Mucosa of descending colon (tissue), 3 donors: ENCODE results near the gene VILL. TPM values are rescaled to one million over a fixed set of nuclear protein-coding genes. Genes with fewer than 3 reads are reported as not detected.

Experiments used
- ATAC-seq: fragments of 200-7000 bp; cut with Tn5 transposase; one replicate; pipeline ENCODE4 v1.9.1; 2020; ENCODE audit warnings: mild to moderate bottlenecking, moderate library complexity
- DNase-seq, 3 donors: peaks; one replicate each; pipeline ENCODE4 v3.0.0-alpha.2; 2020
- H3K36me3 ChIP-seq: fragments of 200-600 bp; one replicate; pipeline ENCODE4 v1.8.0; 2021; ENCODE audit warnings: low read depth, mild to moderate bottlenecking
- H3K4me1 ChIP-seq: fragments of 200-600 bp; one replicate; pipeline ENCODE4 v1.8.0; 2021; ENCODE audit warnings: low read depth, mild to moderate bottlenecking
- H3K4me3 ChIP-seq: fragments of 200-600 bp; one replicate; pipeline ENCODE4 v1.8.0; 2021; ENCODE audit warnings: mild to moderate bottlenecking
- H3K9me3 ChIP-seq: fragments of 200-600 bp; one replicate; pipeline ENCODE4 v1.8.0; 2021; ENCODE audit warnings: mild to moderate bottlenecking
- CTCF ChIP-seq: fragments of 200-600 bp; IDR thresholded peaks from one replicate; pipeline ENCODE4 v1.8.0; 2022; ENCODE audit warnings: antibody characterized with exemption, mild to moderate bottlenecking
- intact Hi-C, 2 donors: fragments of 100-400 bp; cut with DNase I in 1 of 2; cut with micrococcal nuclease in 1 of 2; formaldehyde crosslinking; loops; one replicate each; pipeline versions ENCODE4 v1.11.0 to v1.11.1; 2022; cut with DNase I, micrococcal nuclease
- total RNA-seq, 3 donors: library from RNA; stranded (reverse); fragmentation: NEBNext Ultra II Directional in 2 of 3; extraction: Animal tissue kit (Norgen Biotek cat#: 25700) in 2 of 3; gene quantifications; one replicate each; pipeline versions ENCODE4 v1.2.1 to v1.2.4, GENCODE V29; 2021 to 2023
- donor health status: DM: no; HTN: no; CAD: no; lungs with moderate emphysema.
- donor health status: DM: no; HTN: no; CAD: no.
- donor health status: DM: no; HTN: yes; CAD: no.

VILL gene
- total RNA-seq, 3 donors from 2014 or later, result 69.7 to 197 (median 150) TPM

GRCh38 chr3:37992271-37993066 is 1.9 kb downstream of the VILL start:
- intact Hi-C loops, result no loop called here
- peaks cover 38% of the 10 kb centered on the region for H3K4me1 ChIP-seq
- peak; percentile 65 to 86 (median 78) for DNase-seq
- peak; percentile 68 for ATAC-seq
- no peaks in the 10 kb centered on the region for H3K36me3 ChIP-seq
- H3K4me3 ChIP-seq, result no peak overlapping the region
- no peak for TF ChIP-seq CTCF
- no peaks in the 10 kb centered on the region for H3K9me3 ChIP-seq

GRCh38 chr3:37993067-37993455 is 2.5 kb downstream of the VILL start:
- no peak overlapping the region for H3K4me3 ChIP-seq
- no peaks in the 10 kb centered on the region for H3K9me3 ChIP-seq
- no peaks in the 10 kb centered on the region for H3K36me3 ChIP-seq
- DNase-seq (peak in 2 of 3 donors; percentile 14 to 41), ATAC-seq (no peak)
- TF ChIP-seq CTCF, result no peak
- peaks cover 37% of the 10 kb centered on the region for H3K4me1 ChIP-seq
- intact Hi-C loops, result no loop called here

- TF ChIP-seq CTCF, result no peak
- no peaks in the 10 kb centered on the region for H3K9me3 ChIP-seq
- no peak for ATAC-seq
- no peak overlapping the region for H3K4me3 ChIP-seq
- H3K36me3 ChIP-seq, result no peaks in the 10 kb centered on the region
- DNase-seq, result no peak
- intact Hi-C loops, result no loop called here
- peaks cover 41% of the 10 kb centered on the region for H3K4me1 ChIP-seq
Measured at GRCh38 chr3:37993460-37993819, 2.9 kb downstream of the VILL start.

- intact Hi-C loops, result no loop called here
- peaks cover 43% of the 10 kb centered on the region for H3K4me1 ChIP-seq
- H3K9me3 ChIP-seq, result no peaks in the 10 kb centered on the region
- no peak for TF ChIP-seq CTCF
- peak overlapping the region; percentile 10 for H3K4me3 ChIP-seq
- H3K36me3 ChIP-seq, result no peaks in the 10 kb centered on the region
- ATAC-seq (peak; percentile 14), DNase-seq (peak; percentile 71 to 90 (median 83))
Measured at GRCh38 chr3:37993820-37994638, 3.4 kb downstream of the VILL start.

- peaks cover 40% of the 10 kb centered on the region for H3K4me1 ChIP-seq
- TF ChIP-seq CTCF, result no peak
Measured at GRCh38 chr3:37994639-37994972, 4.0 kb downstream of the VILL start.

More at GRCh38 chr3:37994639-37994972, 4.0 kb downstream of the VILL start:
- Histone ChIP-seq H3K36me3 (no peaks in the 10 kb centered on the region), H3K9me3 (no peaks in the 10 kb centered on the region), H3K4me3 (no peak overlapping the region)
- DNase-seq, result no peak
- no peak for ATAC-seq
- intact Hi-C loops, result no loop called here
